GM12891 (cell line): ENCODE data around the gene CCDC33.

Experiments used
- PAX5 ChIP-seq: IDR thresholded peaks from 2 replicates; pipeline ENCODE4 v1.6.1; 2011; ENCODE audit warnings: low read length, moderate library complexity, mild to moderate bottlenecking; ENCODE audit not compliant: insufficient read depth, severe bottlenecking
- POLR2A ChIP-seq: IDR thresholded peaks from 2 replicates; pipeline ENCODE4 v1.6.1; 2011; ENCODE audit warnings: low read depth, low read length, control low read depth
- POLR2AphosphoS5 ChIP-seq: IDR thresholded peaks from 2 replicates; pipeline ENCODE4 v1.6.1; 2011; ENCODE audit warnings: low read depth, low read length, control low read depth
- POU2F2 ChIP-seq: IDR thresholded peaks from 2 replicates; pipeline ENCODE4 v1.6.1; 2011; ENCODE audit warnings: low read depth, mild to moderate bottlenecking, control low read depth, low read length, moderate library complexity
- SPI1 ChIP-seq: IDR thresholded peaks from 2 replicates; pipeline ENCODE4 v1.6.1; 2011; ENCODE audit warnings: low read depth, low read length, control low read depth
- TAF1 ChIP-seq: IDR thresholded peaks from 2 replicates; pipeline ENCODE4 v1.6.1; 2011; ENCODE audit warnings: low read depth, low read length, control low read depth

- no peak for TF ChIP-seq TAF1
- no peak for TF ChIP-seq POLR2A
- TF ChIP-seq PAX5: no peak
- no peak for TF ChIP-seq POU2F2
- no peak for TF ChIP-seq POLR2AphosphoS5
- no peak for TF ChIP-seq SPI1
These were observed 22.3 kb upstream of the CCDC33 start for GRCh38 chr15:74213858-74214284.
